ENCODE measurements around the gene ZDHHC6.
A peak's percentile ranks its signal among the peaks of the same experiment; 100 is the strongest.

- TF ChIP-seq CTCF (IDR thresholded peaks at IDR 0.05), result peak; percentile 85
- no peak for TF ChIP-seq POLR2AphosphoS5 (IDR thresholded peaks at IDR 0.05; ENCODE audit: low read depth, low read length)
- TF ChIP-seq REST (IDR thresholded peaks at IDR 0.05; ENCODE audit: insufficient read depth in 1 of 2, low read depth in 2 of 2, low read length in 1 of 2), result no peak
- no peak for TF ChIP-seq TCF7L2 (IDR thresholded peaks at IDR 0.05; ENCODE audit: low read depth, low read length)
These were observed 25.3 kb upstream of the ZDHHC6 start for GRCh38 chr10:112471878-112472487.

Data from Panc1 (cell line).